ENCODE results near the gene OST4.

DNA sequence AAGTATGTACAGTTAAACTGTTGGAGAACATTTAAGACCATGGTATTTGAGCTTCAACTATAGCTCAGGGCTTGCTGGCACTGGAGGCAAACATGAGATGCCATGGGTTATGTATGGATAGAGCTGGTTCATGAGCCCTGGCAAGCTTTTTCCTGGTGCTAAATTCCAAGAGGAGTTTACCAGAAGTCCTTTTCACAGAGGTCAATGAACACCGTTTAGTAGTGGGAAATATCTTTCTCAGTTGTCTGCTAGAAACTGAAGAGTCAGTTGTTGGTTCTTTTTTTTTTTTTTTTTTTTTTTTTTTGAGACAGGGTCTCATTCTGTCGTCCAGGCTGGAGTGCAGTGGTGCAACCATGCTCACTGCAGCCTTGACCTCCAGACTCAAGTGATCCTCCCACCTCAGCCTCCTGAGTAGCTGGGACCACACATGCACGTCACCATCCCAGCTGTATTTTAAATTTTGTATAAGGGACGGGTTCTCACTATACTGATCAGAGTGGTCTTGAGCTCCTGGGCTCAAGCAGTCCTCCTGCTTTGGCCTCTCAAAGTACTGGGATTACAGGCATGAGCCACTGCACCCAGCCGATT is 16.5 kb upstream of the OST4 start:
- TF ChIP-seq, protein P1, sequence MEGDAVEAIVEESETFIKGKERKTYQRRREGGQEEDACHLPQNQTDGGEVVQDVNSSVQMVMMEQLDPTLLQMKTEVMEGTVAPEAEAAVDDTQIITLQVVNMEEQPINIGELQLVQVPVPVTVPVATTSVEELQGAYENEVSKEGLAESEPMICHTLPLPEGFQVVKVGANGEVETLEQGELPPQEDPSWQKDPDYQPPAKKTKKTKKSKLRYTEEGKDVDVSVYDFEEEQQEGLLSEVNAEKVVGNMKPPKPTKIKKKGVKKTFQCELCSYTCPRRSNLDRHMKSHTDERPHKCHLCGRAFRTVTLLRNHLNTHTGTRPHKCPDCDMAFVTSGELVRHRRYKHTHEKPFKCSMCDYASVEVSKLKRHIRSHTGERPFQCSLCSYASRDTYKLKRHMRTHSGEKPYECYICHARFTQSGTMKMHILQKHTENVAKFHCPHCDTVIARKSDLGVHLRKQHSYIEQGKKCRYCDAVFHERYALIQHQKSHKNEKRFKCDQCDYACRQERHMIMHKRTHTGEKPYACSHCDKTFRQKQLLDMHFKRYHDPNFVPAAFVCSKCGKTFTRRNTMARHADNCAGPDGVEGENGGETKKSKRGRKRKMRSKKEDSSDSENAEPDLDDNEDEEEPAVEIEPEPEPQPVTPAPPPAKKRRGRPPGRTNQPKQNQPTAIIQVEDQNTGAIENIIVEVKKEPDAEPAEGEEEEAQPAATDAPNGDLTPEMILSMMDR (conservative IDR thresholded peaks at IDR 0.05; ENCODE audit: low read depth, low read length): no peak
- TF ChIP-seq EZH2 (IDR thresholded peaks at IDR 0.05; ENCODE audit: low read length, unreplicated experiment): no peak

Data from PC-3 (cell line).